Suprapubic skin (tissue), 3 donors: ENCODE data around the gene PDCD6IP.

Experiments
- CTCF ChIP-seq, 2 donors: fragments of 200-600 bp in 1 of 2; fragments of 450-650 bp in 1 of 2; sonication (generic) in 1 of 2; IDR thresholded peaks; one replicate each; pipeline ENCODE4 v1.5.1; 2016 to 2019; ENCODE audit warnings: antibody characterized with exemption in 2 of 2, mild to moderate bottlenecking in 1 of 2, moderate library complexity in 1 of 2
- POLR2A ChIP-seq, 2 donors: fragments of 450-650 bp; IDR thresholded peaks; one replicate each; pipeline ENCODE4 v1.6.1; 2017; ENCODE audit warnings: antibody characterized with exemption in 2 of 2, mild to moderate bottlenecking in 2 of 2, moderate library complexity in 2 of 2

GRCh38 chr3:33860373-33861050, 62.1 kb downstream of the PDCD6IP start:
- no peak for TF ChIP-seq POLR2A (IDR thresholded peaks at IDR 0.05)
- no peak for TF ChIP-seq CTCF (IDR thresholded peaks at IDR 0.05)
